NCI-H128 (cell line): Measurements from ENCODE around the gene GJB1.
"Not testable (repeated sequence)": the region's sequence is repeated elsewhere in the genome, so short reads cannot be mapped to it uniquely, and the experiment has no call there.

Source experiments
- DNase-seq: peaks from one replicate; lab custom pipeline; 2025; ENCODE audit not compliant: unreplicated experiment; lab: John Stamatoyannopoulos, UW

Gene GJB1

DNA sequence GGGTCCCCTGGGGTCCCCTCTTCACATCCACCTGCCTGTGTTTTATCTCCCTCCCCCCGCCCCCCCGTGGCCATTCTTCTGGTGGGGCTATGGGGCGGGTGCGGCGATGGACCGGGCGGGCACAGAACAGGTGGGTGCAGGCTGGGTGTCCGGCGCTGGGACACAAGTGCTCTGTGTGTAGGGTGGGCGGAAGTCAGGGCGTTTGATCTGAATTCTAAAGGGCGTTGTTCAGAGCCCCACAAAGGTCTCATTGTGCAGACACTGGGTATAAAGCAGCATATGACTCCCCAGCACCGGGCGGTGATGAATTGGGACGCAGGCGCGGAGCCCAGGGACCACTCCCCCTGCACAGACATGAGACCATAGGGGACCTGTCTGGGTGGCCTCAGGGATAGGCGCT lies at the start of gene GJB1:
Gene GJB1, plus strand, starts transcription at position 296 of the 400 bp plus-strand sequence. CDS start 484 bp downstream, outside the sequence.
- no peak for DNase-seq

DNA sequence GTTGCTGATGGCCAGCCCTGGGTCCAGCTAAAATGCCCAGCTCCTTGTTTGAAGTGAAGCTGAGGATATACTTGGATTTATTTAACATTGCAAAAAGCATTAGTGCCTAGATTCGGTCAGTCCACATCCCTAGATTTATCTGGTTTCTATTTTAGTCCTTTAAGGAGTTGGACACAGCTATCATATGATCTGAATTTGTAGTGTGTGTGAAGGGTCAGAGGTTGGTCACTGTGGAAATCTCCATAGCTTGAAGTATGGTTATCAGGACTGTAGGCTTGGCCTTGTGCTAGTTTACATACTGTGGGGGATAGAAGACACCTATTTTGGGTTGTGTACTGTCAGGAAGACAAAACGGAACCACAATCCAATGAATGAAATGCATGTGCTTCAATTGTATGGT lies 49.6 kb upstream of the GJB1 start:
- no peak for DNase-seq

DNA sequence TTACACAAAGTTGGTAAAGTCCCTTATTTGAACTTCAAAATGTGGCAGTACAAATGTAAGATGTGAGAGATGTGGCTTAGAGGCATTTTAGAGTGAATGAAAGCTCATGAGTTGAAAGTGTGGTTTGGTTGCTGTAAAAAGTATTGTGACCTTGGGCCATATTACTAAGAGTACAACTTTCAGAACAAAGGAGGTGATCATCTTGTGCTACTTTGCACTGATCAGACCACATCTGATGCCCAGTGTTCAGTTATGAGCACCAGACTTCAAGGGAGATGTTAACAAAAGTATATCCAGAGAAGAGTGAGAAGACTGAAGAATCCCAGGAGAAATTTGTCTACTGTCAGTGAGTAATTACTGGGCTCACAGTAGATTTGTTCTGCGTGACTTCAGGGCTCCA lies 48.2 kb upstream of the GJB1 start:
- DNase-seq = no peak

DNA sequence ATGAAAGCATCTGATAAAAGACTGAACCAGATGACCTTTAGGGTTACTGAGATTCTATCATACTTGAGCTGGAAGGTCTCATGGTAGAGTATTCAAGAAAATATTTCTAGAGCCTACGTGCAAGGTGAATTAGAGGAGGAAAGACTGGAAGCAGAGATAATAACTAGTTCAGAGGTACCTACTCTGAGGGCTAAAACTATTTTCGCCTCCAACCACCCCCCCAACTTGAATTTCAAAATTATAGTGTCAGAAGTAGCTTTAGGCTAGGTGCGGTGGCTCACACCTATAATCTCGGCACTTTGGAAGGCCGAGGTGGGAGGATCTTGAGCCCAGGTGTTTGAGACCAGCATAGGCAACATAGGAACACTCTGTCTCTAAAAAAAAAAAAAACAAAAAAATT lies 47.5 kb upstream of the GJB1 start:
- DNase-seq = no peak

DNA sequence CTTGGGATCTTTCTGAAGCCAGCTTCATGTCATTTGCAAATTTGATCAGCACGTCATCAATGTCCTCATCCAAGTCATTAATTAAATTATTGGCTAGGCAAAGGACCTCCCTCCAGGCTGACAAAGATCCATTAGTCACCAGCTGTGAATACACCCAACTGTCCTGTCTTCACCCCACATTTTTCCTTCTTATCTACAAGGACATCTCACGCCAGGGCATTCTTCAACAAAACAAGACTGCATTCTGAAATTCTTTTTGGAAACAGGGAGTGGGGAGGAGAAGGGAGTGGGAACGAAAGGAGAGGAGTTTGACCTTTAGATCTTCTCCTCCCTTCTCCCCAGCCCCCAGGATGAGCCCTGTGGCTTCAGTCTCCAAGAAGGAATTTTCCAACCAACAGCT lies 45.7 kb upstream of the GJB1 start:
- no peak for DNase-seq

DNA sequence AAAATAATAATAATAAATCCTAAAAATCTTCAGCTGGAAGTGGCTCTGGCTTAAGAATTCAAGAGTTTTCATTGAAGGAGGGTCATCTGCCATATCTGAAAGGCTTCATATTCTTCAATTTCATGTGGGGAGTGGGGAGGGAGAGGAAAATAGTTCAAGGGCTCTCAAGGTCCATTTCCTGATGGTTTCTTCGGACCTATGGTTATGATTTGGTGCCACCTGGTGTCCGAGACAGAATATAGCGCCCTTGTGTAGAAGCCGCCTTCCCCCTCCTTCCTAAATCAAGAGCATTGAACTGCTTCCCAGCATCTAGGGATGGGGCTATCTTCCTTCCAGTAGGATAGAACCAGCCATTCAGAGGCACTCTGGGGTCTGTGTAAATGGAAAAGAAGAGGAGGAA lies 44.1 kb upstream of the GJB1 start:
- DNase-seq = peak; percentile 9

DNA sequence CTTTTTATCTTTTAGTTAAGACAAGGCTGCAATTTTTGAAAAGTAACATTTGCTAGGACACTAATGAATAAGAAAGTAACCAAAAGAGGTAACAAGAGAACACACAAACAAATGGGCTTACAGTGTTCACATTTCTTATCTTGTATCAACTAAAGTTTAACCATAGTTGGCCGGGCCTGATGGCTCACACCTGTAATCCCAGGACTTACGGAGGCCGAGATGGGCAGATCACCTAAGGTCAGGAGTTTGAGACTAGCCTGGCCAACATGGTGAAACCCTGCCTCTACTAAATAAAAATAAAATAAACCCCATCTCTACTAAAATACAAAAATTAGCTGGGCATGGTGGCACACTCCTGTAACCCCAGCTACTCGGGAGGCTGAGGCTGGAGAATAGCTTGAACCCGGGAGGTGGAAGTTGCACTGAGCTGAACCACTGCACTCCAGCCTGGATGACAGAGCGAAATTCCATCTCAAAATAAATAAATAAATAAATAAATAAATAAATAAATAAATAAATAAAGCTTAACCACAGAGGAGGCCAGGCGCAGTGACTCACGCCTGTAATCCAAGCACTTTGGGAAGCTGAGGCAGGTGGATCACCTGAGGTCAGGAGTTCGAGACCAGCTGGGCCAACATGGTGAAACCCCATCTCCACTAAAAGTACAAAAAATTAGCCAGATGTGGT lies 42.3 kb upstream of the GJB1 start:
- DNase-seq = not testable (repeated sequence)

DNA sequence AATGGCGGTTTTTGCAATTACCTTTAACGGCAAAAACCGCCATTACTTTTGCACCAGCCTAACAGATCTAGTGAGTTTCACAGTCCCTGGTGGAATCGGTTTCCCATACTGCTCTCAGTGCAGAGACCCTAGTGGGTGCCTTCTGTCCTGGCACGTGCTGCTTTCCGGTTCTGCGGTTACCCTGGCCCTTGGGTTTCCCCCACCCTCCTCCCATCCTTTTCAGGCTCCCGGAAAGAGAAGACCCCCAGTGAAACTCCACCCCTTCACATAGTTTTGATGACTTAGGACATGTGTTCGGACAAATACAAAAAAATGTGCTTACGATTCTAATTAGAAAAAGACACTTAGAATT lies 41.5 kb upstream of the GJB1 start:
- no peak for DNase-seq

DNA sequence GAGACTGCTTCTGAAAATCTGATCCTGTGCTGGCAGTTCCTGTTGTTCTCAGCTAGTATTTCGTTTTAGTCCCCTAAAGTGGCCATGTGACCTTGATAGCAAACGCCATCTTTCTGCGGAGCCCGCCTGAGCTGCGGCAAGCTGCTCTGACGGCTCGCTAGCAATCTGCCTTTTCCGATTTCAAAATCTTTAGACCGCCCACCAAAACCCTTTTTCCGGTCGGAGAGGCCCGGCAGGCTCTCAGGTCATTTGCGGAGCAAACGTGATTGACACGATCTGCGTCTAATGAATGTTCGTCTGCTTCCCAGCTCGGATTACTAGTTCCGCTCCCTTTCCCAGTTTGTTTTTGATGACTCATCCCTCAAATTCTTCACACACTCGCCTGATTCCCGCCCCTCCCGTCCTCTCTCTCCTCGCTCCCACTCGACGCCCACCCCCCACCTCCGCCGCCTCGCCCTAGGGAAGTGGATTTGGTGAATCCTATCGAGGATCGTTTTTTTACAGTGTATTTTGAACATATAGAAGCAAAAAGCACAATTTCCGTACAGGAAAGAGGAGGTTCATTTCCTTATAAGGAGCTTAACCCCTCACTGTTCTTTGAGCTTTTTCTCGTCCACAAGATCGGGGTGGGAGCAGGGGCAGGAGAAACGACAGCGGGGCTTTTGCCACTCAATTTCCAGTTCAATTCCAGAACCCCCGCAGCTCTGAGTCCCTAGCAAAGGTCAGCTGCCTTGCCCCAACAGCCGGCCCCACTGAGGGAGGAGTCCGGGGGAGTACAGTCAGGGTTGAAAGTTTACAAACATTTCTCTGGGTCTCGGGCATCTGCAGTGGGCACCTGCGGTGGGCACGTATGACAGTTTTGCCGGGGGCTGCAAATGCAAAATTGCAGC lies 40.9 kb upstream of the GJB1 start:
- peak; percentile 89 for DNase-seq

DNA sequence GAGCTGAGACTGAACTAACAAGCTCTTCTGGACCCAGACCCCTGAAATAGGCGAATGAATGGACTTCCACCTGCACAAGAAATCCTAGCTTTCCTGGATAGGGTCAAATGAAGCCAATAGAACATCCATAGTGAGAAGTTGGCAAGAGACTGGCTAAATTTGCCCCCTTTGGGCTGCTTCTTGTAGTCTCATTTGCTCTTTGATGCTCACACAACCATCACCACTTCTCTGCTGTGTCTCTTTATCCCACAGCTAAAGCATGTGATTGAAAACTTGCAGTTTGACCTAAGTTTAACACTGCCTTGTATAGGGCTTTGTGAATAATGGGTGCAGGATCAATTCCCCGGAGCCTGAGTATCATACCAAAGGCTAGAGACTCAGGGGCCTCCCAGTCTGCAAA lies 40.2 kb upstream of the GJB1 start:
- no peak for DNase-seq

DNA sequence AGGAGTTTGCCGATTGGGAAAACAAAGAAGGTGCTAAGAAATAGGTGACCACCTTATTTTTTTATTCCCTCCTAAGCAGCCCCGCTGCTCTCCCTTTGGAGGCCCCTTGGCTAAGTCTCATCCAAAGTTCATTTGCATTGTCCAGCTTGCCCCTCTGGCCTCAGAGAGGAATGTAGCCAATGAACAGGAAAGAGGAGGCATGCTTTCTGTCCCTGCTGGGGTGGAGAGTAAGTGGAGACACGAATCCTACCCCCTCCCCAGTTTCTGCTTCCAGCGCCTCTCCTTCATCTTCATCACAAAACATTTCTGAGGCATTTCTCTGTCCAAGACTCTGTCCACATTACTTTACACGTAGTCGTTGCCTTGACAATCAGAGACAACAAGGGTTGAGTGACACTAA lies 39.7 kb upstream of the GJB1 start:
- DNase-seq = no peak

DNA sequence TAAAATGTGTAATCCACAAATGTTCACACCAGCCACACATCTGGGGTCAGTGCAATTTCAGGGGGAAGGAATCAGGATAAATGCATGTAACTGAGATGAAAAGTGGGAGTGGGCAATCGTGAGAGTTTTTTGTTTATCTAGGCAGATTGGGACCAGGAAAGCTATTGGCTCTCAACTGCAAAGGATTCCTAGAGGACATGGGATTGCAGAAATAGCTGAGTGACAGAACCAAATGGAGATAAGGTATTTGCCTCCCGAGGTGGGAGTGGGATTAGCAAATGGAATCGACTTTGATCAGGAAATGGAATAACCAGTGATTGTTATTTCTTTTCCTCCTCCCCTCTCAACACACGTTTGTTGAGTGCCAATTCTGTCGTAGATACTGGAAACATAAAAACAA lies 38.9 kb upstream of the GJB1 start:
- no peak for DNase-seq

DNA sequence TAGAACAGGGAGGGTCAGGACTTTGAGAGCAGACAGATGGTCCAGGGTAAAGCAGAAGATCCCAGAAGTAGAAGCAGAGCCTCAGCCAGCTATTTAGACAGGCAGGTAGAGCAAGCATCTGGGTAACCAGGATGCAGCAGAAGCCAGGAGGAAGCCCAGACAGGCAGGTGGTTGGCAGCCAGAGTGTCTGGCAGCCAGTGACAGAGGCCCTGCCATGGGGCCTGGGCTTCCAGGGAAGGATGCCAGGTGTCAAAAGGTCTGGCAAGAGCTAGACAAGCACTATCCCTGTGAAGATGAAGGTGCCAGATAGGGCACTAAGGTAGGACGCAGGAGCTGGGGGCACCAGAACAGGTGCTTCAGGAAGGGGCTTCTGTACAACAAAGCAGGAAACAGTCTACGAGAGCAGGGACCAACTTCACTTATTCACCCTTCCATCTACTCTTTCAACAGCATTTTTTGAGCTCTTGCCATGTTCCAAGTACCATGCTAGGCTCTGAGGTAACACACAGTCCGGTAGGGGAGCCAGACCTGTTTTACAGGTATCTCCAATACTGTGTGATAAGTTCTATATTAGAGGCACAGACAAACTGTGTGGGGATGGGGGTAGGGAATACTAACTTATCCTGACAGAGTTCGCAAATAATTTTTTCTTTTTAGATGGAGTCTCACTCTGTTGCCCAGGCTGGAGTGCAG lies 38.1 kb upstream of the GJB1 start:
- DNase-seq = no peak

DNA sequence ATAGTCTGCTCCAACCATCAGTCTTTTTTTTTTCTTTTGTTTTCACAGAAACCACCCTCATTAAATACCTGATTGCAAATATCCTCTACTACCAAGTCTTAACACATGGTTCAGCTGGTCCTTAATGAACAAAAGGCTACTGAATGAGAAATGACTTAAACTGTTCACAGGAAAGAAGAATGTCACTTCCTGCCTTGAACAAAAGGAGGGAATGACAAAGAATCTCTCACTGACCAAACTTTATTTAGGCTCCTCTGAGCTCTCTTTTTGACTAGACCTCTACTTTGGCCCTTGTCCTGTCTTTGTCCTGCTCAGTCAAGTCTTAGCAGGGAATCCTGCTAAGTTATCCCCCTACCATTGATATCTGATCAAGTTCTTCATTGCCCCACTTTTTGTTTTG lies 31.8 kb upstream of the GJB1 start:
- no peak for DNase-seq

DNA sequence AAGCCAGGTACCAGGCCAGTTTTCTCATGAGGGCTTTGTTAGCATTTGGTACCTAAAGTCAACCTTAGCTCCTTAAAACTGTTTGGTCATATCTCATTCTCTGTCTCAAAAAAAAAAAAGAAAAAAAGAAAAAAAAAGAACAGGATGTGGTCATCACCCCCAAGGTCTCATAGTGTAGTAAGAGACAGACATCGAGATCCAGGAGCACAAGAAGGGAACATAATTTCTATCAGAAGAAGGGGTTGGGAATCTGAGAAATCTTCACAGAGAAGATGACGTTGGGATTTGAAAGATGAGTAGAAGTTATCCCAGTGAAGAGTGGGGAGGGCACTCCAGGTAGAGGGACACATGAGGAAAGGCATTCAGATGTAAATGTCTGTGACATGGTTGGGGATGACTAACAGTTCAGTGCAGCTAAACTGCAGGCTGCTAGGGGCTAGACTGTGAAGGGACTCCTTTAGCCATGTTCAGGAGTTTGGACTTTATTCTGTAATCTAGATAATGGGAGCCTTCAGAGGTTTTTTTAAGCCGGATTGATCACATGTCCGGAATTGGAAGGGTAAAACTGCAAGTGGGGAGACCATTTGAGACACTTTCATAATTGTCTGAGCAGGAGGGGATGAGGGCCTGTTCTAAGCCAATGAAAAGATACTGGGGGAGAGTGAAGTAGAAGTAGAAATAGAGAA lies 26.9 kb upstream of the GJB1 start:
- no peak for DNase-seq

DNA sequence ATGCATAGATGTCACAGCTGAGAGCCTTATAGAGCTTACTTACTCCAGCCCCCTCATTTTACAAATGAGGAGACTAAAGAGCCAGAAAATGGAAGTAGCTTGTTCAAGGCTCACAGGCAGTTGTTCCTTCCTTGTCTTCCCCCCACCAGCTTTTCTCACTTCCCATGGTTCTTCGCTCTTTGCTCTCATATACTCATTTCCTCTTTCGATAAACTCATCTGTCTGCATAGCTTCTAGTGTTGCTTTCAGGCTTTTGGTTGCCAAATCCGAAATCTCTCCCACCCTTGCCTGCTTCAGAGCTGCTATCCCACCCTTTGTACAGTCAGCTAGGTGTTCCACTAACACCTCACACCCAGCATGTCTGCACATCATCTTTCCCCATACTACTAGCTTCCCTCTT lies 25.0 kb upstream of the GJB1 start:
- no peak for DNase-seq

DNA sequence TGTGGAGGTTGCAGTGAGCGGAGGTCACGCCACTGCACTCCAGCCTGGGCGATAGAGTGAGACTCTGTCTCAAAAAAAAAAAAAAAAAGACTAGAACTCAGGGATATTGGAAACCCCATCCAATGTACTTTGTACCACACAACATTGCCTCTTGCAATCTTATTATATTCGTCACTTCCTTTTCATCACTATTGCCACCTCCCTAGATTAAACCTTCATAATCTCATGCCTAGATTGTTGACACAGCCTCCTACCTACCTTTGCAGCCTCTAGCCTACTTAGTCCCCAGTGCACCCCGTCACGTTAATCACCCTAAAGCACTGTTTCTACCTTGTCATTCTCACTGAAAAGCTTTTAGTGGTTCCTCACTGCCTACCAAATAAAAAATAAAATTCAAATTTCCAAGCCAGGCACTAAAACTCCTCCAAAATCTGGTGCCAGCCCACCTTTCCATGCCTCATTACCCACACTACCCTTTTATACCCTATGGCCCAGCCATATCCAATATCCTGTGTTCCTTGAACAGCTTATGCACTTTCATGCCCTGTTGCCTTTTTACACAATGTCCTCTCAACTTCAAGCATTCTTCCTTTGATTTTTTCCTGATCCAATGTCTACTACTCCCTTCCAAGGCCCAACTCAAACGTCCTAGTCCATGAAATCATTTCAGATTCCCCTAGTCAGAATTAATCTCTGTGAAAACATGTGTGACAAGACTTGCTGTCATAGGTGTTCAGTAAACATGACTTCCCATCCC lies 23.6 kb upstream of the GJB1 start:
- DNase-seq = no peak

DNA sequence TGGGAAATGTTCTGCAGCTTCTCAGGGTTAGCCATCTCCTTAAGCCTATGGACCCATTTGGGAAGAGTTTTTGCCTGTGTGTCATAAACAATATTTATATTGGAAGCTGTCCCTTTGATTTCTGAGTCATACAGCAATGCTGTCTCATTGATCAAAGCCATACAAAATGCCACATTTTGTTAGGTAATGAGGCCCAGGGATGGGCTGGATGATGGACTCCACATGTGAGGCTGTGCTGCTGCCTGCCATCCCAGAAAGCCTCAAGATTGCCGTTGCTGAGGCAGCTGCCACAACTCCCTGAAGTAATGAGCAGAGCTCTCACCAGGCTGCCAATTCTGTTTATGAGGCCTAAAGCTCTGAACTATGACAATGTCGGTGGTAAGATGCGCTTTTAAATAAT lies 12.2 kb upstream of the GJB1 start:
- DNase-seq = no peak

DNA sequence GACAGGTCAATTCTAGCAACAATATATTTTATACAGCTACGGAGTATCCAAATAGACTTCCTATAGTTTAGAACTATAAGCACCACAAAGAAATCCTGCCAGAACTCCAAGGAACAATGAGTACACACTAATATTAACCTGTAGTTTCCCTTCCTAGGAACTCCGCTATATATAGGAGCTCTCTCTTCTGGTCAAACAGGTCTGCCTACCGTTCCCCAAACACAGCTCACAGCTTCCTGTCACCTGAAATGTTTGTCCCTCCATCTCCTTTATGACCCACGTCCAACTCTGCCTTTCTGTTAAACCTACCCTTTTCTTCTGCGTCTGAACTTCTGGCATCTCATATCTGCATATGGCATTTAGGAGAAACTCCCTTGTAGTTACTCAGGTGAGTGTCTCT lies 10.5 kb upstream of the GJB1 start:
- no peak for DNase-seq

DNA sequence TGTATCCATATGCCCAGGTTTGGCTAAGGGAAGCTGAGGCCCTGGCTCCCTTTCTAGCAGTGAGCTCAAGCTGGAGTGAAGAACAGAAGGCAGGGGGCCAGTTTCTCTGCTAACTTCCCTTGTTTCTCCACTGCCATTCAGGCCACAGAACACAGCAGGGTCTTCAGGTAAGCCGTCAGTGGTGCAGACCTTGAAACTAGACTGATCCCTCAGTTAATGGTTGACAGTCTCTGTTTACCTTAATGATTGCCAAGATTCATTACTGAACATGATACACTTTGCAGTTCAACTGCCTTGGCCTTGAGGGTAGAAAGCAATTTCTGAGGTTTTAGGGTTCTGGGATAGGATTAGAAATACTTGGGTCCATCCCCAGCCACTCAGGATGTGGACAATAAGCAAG lies 8.9 kb upstream of the GJB1 start:
- no peak for DNase-seq
